Activated CD8-positive, alpha-beta T cell treated with anti-CD3 and anti-CD28 coated beads for 36 hours (primary cell): ENCODE results near the gene HSD17B1. TPM values are rescaled to one million over a fixed set of nuclear protein-coding genes. Genes with fewer than 3 reads are reported as not detected.

Source experiments
- ATAC-seq: fragments of 200-7000 bp; cut with Tn5 transposase; one replicate; pipeline ENCODE4 v1.10.0; 2021; ENCODE audit warnings: mild to moderate bottlenecking, moderate library complexity
- CTCF ChIA-PET: fragments of 350-600 bp; sonication (Branson Sonifier 250); formaldehyde crosslinking; loops from one replicate; lab custom pipeline; 2021; ENCODE audit warnings: antibody characterized with exemption; lab: Charles Lee
- POLR2A ChIA-PET: fragments of 350-600 bp; sonication (Branson Sonifier 250); formaldehyde crosslinking; loops from one replicate; lab custom pipeline; 2021; ENCODE audit warnings: antibody characterized with exemption; lab: Charles Lee
- DNase-seq: peaks from one replicate; pipeline ENCODE4 v3.0.0-alpha.2; 2020
- H3K27ac Mint-ChIP-seq: one replicate; pipeline ENCODE4 v1.8.0; 2021; ENCODE audit warnings: mild to moderate bottlenecking, mixed read lengths
- H3K27me3 Mint-ChIP-seq: one replicate; pipeline ENCODE4 v1.8.0; 2021; ENCODE audit warnings: mixed read lengths
- H3K36me3 Mint-ChIP-seq: one replicate; pipeline ENCODE4 v1.8.0; 2021; ENCODE audit warnings: low read depth, mixed read lengths
- H3K4me1 Mint-ChIP-seq: one replicate; pipeline ENCODE4 v1.8.0; 2021; ENCODE audit warnings: low read depth, mixed read lengths
- H3K4me3 Mint-ChIP-seq: one replicate; pipeline ENCODE4 v1.8.0; 2021; ENCODE audit warnings: mild to moderate bottlenecking, moderate library complexity, mixed read lengths
- H3K9me3 Mint-ChIP-seq: one replicate; pipeline ENCODE4 v1.8.0; 2021; ENCODE audit warnings: mixed read lengths
- CTCF ChIP-seq: fragments of 200-600 bp; IDR thresholded peaks from one replicate; pipeline ENCODE4 v1.8.0; 2022; ENCODE audit warnings: antibody characterized with exemption, mild to moderate bottlenecking
- intact Hi-C: fragments of 100-400 bp; cut with micrococcal nuclease; formaldehyde crosslinking; loops from one replicate; pipeline ENCODE4 v1.10.0; 2022
- total RNA-seq, 2 experiments: library from RNA; stranded (reverse); gene quantifications; one replicate each; pipeline ENCODE4 v1.2.3, GENCODE V29; 2021

HSD17B1 gene
- total RNA-seq, 2 experiments from 2014 or later = 0.43 to 0.49 TPM

GRCh38 chr17:42514867-42515266 is 37.9 kb upstream of the HSD17B1 start:
- CTCF ChIA-PET = interaction anchor here (0.7 to 1.9 kb wide), 7 partner anchors 13 to 108 kb away, joined by 3 to 8 read pairs (median 4); no protein-coding TSS in a partner anchor
- H3K4me3 Mint-ChIP-seq = no peak overlapping the region
- no peak overlapping the region for H3K27ac Mint-ChIP-seq
- no peaks in the 10 kb centered on the region for H3K27me3 Mint-ChIP-seq
- no peak for ATAC-seq
- H3K9me3 Mint-ChIP-seq = no peaks in the 10 kb centered on the region
- H3K36me3 Mint-ChIP-seq = no peaks in the 10 kb centered on the region
- no peak for TF ChIP-seq CTCF
- no peaks in the 10 kb centered on the region for H3K4me1 Mint-ChIP-seq
- no peak for DNase-seq
- intact Hi-C loops = no loop called here
- POLR2A ChIA-PET = no interaction called here

GRCh38 chr17:42517516-42517915 is 35.2 kb upstream of the HSD17B1 start:
- peak; percentile 97 for TF ChIP-seq CTCF
- no peaks in the 10 kb centered on the region for H3K4me1 Mint-ChIP-seq
- ChIA-PET CTCF (interaction anchor here (0.5 to 4.5 kb wide), 42 partner anchors 10 to 406 kb away, joined by 3 to 34 read pairs (median 4); partner anchors contain the start of genes CAVIN1, DHX58, GHDC and NAGLU), POLR2A (no interaction called here)
- no peak overlapping the region for H3K4me3 Mint-ChIP-seq
- intact Hi-C loops = loop anchor here (2.0 kb wide), 1 partner anchor 79 kb away; no protein-coding TSS in a partner anchor
- H3K27me3 Mint-ChIP-seq = no peaks in the 10 kb centered on the region
- H3K36me3 Mint-ChIP-seq = no peaks in the 10 kb centered on the region
- peak; percentile 90 for DNase-seq
- H3K27ac Mint-ChIP-seq = no peak overlapping the region
- peak; percentile 84 for ATAC-seq
- H3K9me3 Mint-ChIP-seq = no peaks in the 10 kb centered on the region

- Mint-ChIP-seq H3K27me3 (no peaks in the 10 kb centered on the region), H3K4me3 (no peak overlapping the region), H3K36me3 (no peaks in the 10 kb centered on the region), H3K4me1 (no peaks in the 10 kb centered on the region), H3K9me3 (no peaks in the 10 kb centered on the region), H3K27ac (no peak overlapping the region)
- intact Hi-C loops = no loop called here
- no peak for ATAC-seq
- POLR2A ChIA-PET = interaction anchor here (1.3 kb wide), 1 partner anchor 206 kb away, joined by 5 read pairs; no protein-coding TSS in a partner anchor
- CTCF ChIA-PET = interaction anchor here (0.5 to 4.5 kb wide), 42 partner anchors 9 to 386 kb away, joined by 3 to 34 read pairs (median 4); partner anchors contain the start of genes CAVIN1, GHDC, NAGLU and STAT3
- TF ChIP-seq CTCF = no peak
- DNase-seq = no peak
Observed at GRCh38 chr17:42518046-42518754, 34.5 kb upstream of the HSD17B1 start.

- no peaks in the 10 kb centered on the region for H3K4me1 Mint-ChIP-seq
- no peaks in the 10 kb centered on the region for H3K9me3 Mint-ChIP-seq
- H3K27ac Mint-ChIP-seq = no peak overlapping the region
- H3K4me3 Mint-ChIP-seq = no peak overlapping the region
- ChIA-PET POLR2A (interaction anchor here (1.3 kb wide), 1 partner anchor 206 kb away, joined by 5 read pairs; no protein-coding TSS in a partner anchor), CTCF (interaction anchor here (0.7 to 4.5 kb wide), 23 partner anchors 8 to 197 kb away, joined by 3 to 34 read pairs (median 6); partner anchors contain the start of genes CAVIN1, NAGLU and PSMC3IP)
- intact Hi-C loops = no loop called here
- H3K36me3 Mint-ChIP-seq = no peaks in the 10 kb centered on the region
- H3K27me3 Mint-ChIP-seq = no peaks in the 10 kb centered on the region
- no peak for TF ChIP-seq CTCF
- no peak for ATAC-seq
- DNase-seq = no peak
Observed at GRCh38 chr17:42518755-42519545, 33.8 kb upstream of the HSD17B1 start.
